Fibroblast of the aortic adventitia (primary cell): ENCODE data around the gene TUBB1. TPM values are rescaled to one million over a fixed set of nuclear protein-coding genes. Genes with fewer than 3 reads are reported as not detected.

Experiments
- DNase-seq: peaks from one replicate; pipeline ENCODE4 v3.0.0-alpha.2; 2010; ENCODE audit warnings: low read depth
- H3K4me3 ChIP-seq: 2 replicates; pipeline ENCODE4 v1.5.1; 2011; ENCODE audit warnings: low read depth, mild to moderate bottlenecking, control low read depth, low read length, moderate library complexity
- CTCF ChIP-seq: IDR thresholded peaks from 2 replicates; pipeline ENCODE4 v1.5.1; 2011; ENCODE audit warnings: mild to moderate bottlenecking, low read length, control low read depth, inconsistent platforms; ENCODE audit not compliant: insufficient read depth
- total RNA-seq: library from RNA; depleted of rRNA; stranded (reverse); fragments of >200 nt; gene quantifications from 2 replicates; pipeline ENCODE4 v1.2.3, GENCODE V29; 2012; ENCODE audit warnings: low replicate concordance

TUBB1 gene
- total RNA-seq, 1 donor = not detected

- peak; percentile 33 for DNase-seq
- TF ChIP-seq CTCF = no peak
- peak within 1 kb of the TSS; percentile 84 for H3K4me3 ChIP-seq
Measured at GRCh38 chr20:59042151-59042795, 23.0 kb downstream of the TUBB1 start, which contains the start of gene PRELID3B. Gene PRELID3B (minus strand): TSS chr20:59042786. CDS start chr20:59042730, 56 bp downstream.

GRCh38 chr20:59042796-59043631, 23.8 kb downstream of the TUBB1 start:
- no peak for TF ChIP-seq CTCF
- DNase-seq = peak; percentile 86

GRCh38 chr20:59043698-59044097, 24.5 kb downstream of the TUBB1 start:
- DNase-seq = no peak
- no peak for TF ChIP-seq CTCF
- no peak overlapping the region for H3K4me3 ChIP-seq

More at GRCh38 chr20:59042796-59043631, 23.8 kb downstream of the TUBB1 start:
- H3K4me3 ChIP-seq = peak overlapping the region; percentile 84

- no peak for DNase-seq
- H3K4me3 ChIP-seq = no peak overlapping the region
- no peak for TF ChIP-seq CTCF
Measured at GRCh38 chr20:59044295-59044694, 25.1 kb downstream of the TUBB1 start.

GRCh38 chr20:59044796-59045195, 25.6 kb downstream of the TUBB1 start:
- no peak for TF ChIP-seq CTCF
- H3K4me3 ChIP-seq = no peak overlapping the region
- no peak for DNase-seq

GRCh38 chr20:59046862-59047261, 27.6 kb downstream of the TUBB1 start:
- no peak for TF ChIP-seq CTCF
- DNase-seq = no peak
- no peak overlapping the region for H3K4me3 ChIP-seq
